ENCODE measurements around the gene AADACL3. TPM values are rescaled to one million over a fixed set of nuclear protein-coding genes. Genes with fewer than 3 reads are reported as not detected.

The AADACL3 gene
- total and polyA plus RNA-seq, 8 donors, result not detected

- TF ChIP-seq CTCF (IDR thresholded peaks at IDR 0.05), result no peak
- no peaks in the 10 kb centered on the region for H3K9me3 ChIP-seq
- DNase-seq (no peak), ATAC-seq (no peak)
- peaks cover 0 to 18% of the 10 kb centered on the region in 2 donors for H3K27me3 ChIP-seq
- H3K4me1 ChIP-seq, result no peaks in the 10 kb centered on the region
- intact Hi-C loops (cut with DNase I), result no loop called here
- no peak overlapping the region for H3K27ac ChIP-seq
- no peaks in the 10 kb centered on the region for H3K36me3 ChIP-seq
- H3K4me3 ChIP-seq, result no peak overlapping the region
Observed at GRCh38 chr1:12677565-12677964, 38.3 kb upstream of the AADACL3 start.

- no peaks in the 10 kb centered on the region for H3K9me3 ChIP-seq
- no peaks in the 10 kb centered on the region for H3K4me1 ChIP-seq
- H3K27me3 ChIP-seq, result peaks cover 0 to 21% of the 10 kb centered on the region in 2 donors
- TF ChIP-seq CTCF (IDR thresholded peaks at IDR 0.05), result no peak
- H3K36me3 ChIP-seq, result no peaks in the 10 kb centered on the region
- DNase-seq (no peak), ATAC-seq (no peak)
- H3K4me3 ChIP-seq, result no peak overlapping the region
- no peak overlapping the region for H3K27ac ChIP-seq
- intact Hi-C loops (cut with DNase I), result no loop called here
Observed at GRCh38 chr1:12678350-12678749, 37.6 kb upstream of the AADACL3 start.

DNA sequence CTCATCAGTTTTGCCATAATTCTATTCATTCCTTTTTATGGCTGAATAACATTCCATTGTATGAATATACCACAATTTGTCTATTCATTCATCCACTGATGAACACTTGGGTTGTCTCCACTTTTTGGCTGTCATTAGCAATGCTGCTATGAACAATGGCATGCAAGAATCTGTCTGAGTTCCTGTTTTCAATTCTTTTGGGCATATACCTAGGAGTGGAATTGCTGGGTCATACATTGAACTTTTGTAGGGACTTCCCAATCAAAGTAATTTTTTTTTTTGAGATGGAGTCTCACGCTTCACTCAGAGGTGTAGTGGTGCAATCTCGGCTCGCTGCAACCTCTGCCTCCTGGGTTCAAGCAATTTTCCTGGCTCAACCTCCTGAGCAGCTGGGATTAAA, 37.1 kb upstream of the AADACL3 start:
- peaks cover 0 to 24% of the 10 kb centered on the region in 2 donors for H3K27me3 ChIP-seq
- H3K27ac ChIP-seq, result no peak overlapping the region
- DNase-seq, result no peak
- H3K4me1 ChIP-seq, result no peaks in the 10 kb centered on the region
- TF ChIP-seq CTCF (IDR thresholded peaks at IDR 0.05), result no peak
- H3K4me3 ChIP-seq, result no peak overlapping the region
- no peak for ATAC-seq
- H3K9me3 ChIP-seq, result no peaks in the 10 kb centered on the region
- H3K36me3 ChIP-seq, result no peaks in the 10 kb centered on the region
- intact Hi-C loops (cut with DNase I), result no loop called here

DNA sequence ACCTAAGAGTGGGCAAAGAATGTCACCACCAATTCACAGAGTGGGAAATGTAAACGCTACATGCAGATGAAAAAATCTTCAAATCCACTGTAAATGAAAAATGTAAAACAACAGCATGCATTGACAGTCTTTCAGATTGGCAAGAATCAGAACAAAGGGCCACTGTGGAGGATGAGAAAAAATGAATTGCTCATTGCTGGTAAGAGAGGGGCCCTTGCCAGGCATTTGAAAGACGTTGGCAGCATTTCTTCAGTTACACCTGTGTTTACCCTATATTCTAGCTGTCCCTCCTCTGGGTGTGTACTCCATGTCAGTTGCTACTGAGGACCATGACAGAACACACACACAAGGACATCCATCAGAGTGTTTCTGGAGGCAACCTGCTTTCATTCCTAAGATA, 25.8 kb upstream of the AADACL3 start:
- intact Hi-C loops (cut with DNase I), result no loop called here
- ATAC-seq, result no peak
- H3K27me3 ChIP-seq, result no peaks in the 10 kb centered on the region
- no peak overlapping the region for H3K27ac ChIP-seq
- H3K4me1 ChIP-seq, result no peaks in the 10 kb centered on the region
- DNase-seq, result no peak
- no peaks in the 10 kb centered on the region for H3K9me3 ChIP-seq
- H3K36me3 ChIP-seq, result no peaks in the 10 kb centered on the region
- no peak for TF ChIP-seq CTCF (IDR thresholded peaks at IDR 0.05)
- H3K4me3 ChIP-seq, result no peak overlapping the region

GRCh38 chr1:12692967-12693782, 22.7 kb upstream of the AADACL3 start:
- no peaks in the 10 kb centered on the region for H3K27me3 ChIP-seq
- H3K27ac ChIP-seq, result no peak overlapping the region
- H3K9me3 ChIP-seq, result no peaks in the 10 kb centered on the region
- ATAC-seq (peak; percentile 49), DNase-seq (peak in 2 of 4 donors; percentile 61 to 73)
- no peaks in the 10 kb centered on the region for H3K36me3 ChIP-seq
- no peaks in the 10 kb centered on the region for H3K4me1 ChIP-seq
- intact Hi-C loops (cut with DNase I), result no loop called here
- no peak for TF ChIP-seq CTCF (IDR thresholded peaks at IDR 0.05)
- H3K4me3 ChIP-seq, result no peak overlapping the region

Data from left lung (tissue), 10 donors.